Breast epithelium (tissue), 4 donors: Measurements from ENCODE around the gene FAM120A. TPM values are rescaled to one million over a fixed set of nuclear protein-coding genes. Genes with fewer than 3 reads are reported as not detected.

Experiments used
- DNase-seq, 2 donors: peaks; one replicate each; pipeline ENCODE4 v3.0.0-alpha.2; 2019; ENCODE audit warnings: low spot score in 2 of 2
- H3K27ac ChIP-seq, 2 donors: fragments of 200-600 bp; sonication (generic) in 1 of 2; one replicate each; pipeline ENCODE4 v1.5.1; 2016 to 2019; ENCODE audit warnings: mild to moderate bottlenecking in 1 of 2
- H3K27me3 ChIP-seq, 2 donors: fragments of 200-600 bp; sonication (generic) in 1 of 2; one replicate each; pipeline versions ENCODE4 v1.5.1 to v1.6.0; 2017 to 2019; ENCODE audit warnings: control low read depth in 1 of 2, mild to moderate bottlenecking in 1 of 2
- H3K36me3 ChIP-seq: fragments of 200-600 bp; one replicate; pipeline ENCODE4 v1.5.1; 2019
- H3K4me1 ChIP-seq, 2 donors: fragments of 200-600 bp; sonication (generic); one replicate each; pipeline ENCODE4 v1.5.1; 2016 to 2019; ENCODE audit warnings: control low read depth in 1 of 2
- H3K4me3 ChIP-seq, 3 donors: fragments of 200-600 bp; sonication (generic); 1 replicate in 2 of 3; 2 replicates in 1 of 3; pipeline ENCODE4 v1.5.1; 2016 to 2019; ENCODE audit warnings: mild to moderate bottlenecking in 3 of 3, moderate library complexity in 2 of 3
- H3K9me3 ChIP-seq, 2 donors: fragments of 200-600 bp; sonication (generic) in 1 of 2; one replicate each; pipeline ENCODE4 v1.5.1; 2016 to 2019; ENCODE audit warnings: control low read depth in 1 of 2
- POLR2A ChIP-seq: fragments of 450-650 bp; IDR thresholded peaks from one replicate; pipeline ENCODE4 v1.6.1; 2016; ENCODE audit warnings: antibody characterized with exemption, mild to moderate bottlenecking, moderate library complexity
- POLR2AphosphoS5 ChIP-seq, 3 donors: sonication (generic); formaldehyde crosslinking; IDR thresholded peaks; one replicate each; pipeline ENCODE4 v1.6.1; 2017; ENCODE audit warnings: antibody characterized with exemption in 3 of 3
- intact Hi-C: fragments of 100-400 bp; cut with DNase I; formaldehyde crosslinking; loops from one replicate; pipeline ENCODE4 v1.15.1; 2023; ENCODE audit warnings: low total_unique reads
- total RNA-seq, 3 donors: library from RNA; depleted of rRNA; stranded (reverse); fragments of >200 nt; gene quantifications; one replicate each; pipeline ENCODE4 v1.1.0, GENCODE V29; 2016
- TF ChIP-seq, protein P1 (sequence below), 3 donors: fragments of 450-650 bp; IDR thresholded peaks; one replicate each; pipeline ENCODE4 v1.5.1; 2016 to 2017; ENCODE audit warnings: antibody characterized with exemption in 3 of 3, mild to moderate bottlenecking in 3 of 3, moderate library complexity in 3 of 3

Gene FAM120A
- total RNA-seq, 3 donors from 2014 or later, result 71.0 to 103 (median 89.6) TPM

DNA sequence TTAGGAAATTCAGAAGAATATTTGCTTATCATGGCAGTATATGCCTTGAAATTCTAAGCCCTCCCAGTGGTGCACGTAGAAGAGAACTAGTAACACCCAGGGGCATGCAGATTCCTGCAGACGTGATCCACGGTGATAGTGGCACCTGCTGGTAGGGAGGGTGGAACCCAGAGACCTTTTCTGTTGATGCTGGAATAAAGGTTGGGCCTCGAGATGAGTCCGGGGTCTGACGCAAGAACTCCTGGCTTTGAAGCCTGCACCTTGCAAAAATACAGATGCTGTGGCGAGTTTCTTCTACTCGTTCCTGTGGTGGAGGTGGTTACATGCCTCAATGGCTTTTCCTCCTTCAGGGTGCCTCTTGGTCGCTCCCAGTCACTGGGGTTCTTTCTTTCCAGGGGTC is 85.4 kb downstream of the FAM120A start:
- Histone ChIP-seq H3K4me3 (no peak overlapping the region), H3K4me1 (no peaks in the 10 kb centered on the region), H3K27ac (no peak overlapping the region), H3K27me3 (no peaks in the 10 kb centered on the region), H3K9me3 (no peaks in the 10 kb centered on the region), H3K36me3 (no peaks in the 10 kb centered on the region)
- intact Hi-C loops, result no loop called here
- DNase-seq, result no peak
- no peak for TF ChIP-seq POLR2AphosphoS5 (IDR thresholded peaks at IDR 0.05)
- no peak for TF ChIP-seq POLR2A
- TF ChIP-seq, protein P1, sequence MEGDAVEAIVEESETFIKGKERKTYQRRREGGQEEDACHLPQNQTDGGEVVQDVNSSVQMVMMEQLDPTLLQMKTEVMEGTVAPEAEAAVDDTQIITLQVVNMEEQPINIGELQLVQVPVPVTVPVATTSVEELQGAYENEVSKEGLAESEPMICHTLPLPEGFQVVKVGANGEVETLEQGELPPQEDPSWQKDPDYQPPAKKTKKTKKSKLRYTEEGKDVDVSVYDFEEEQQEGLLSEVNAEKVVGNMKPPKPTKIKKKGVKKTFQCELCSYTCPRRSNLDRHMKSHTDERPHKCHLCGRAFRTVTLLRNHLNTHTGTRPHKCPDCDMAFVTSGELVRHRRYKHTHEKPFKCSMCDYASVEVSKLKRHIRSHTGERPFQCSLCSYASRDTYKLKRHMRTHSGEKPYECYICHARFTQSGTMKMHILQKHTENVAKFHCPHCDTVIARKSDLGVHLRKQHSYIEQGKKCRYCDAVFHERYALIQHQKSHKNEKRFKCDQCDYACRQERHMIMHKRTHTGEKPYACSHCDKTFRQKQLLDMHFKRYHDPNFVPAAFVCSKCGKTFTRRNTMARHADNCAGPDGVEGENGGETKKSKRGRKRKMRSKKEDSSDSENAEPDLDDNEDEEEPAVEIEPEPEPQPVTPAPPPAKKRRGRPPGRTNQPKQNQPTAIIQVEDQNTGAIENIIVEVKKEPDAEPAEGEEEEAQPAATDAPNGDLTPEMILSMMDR (IDR thresholded peaks at IDR 0.05), result no peak

DNA sequence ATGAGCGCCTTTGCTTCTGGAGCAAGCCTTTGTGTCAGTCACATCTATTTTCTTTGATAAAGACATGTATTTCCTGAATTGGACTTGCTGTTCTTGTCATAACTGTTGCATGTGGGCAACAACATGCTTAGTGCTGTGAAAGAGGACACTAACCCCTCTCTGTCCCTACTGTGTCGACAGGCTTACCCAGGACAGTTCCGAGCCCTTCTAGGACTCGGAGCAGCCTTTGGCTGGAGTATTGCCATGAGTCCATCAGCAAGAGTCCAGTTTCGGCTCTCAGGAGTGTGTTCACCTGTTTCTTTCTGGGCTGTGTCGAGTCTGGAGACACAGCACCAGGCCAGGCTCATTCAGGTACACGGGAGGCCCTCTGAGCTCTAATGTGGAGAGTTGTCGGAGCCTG is 88.8 kb downstream of the FAM120A start:
- no peaks in the 10 kb centered on the region for H3K4me1 ChIP-seq
- no peak for DNase-seq
- no peaks in the 10 kb centered on the region for H3K36me3 ChIP-seq
- TF ChIP-seq POLR2AphosphoS5 (IDR thresholded peaks at IDR 0.05), result no peak
- TF ChIP-seq, protein P1 (IDR thresholded peaks at IDR 0.05), result no peak
- no peak for TF ChIP-seq POLR2A
- no peaks in the 10 kb centered on the region for H3K9me3 ChIP-seq
- H3K4me3 ChIP-seq, result no peak overlapping the region
- H3K27me3 ChIP-seq, result no peaks in the 10 kb centered on the region
- H3K27ac ChIP-seq, result no peak overlapping the region
- intact Hi-C loops, result no loop called here

DNA sequence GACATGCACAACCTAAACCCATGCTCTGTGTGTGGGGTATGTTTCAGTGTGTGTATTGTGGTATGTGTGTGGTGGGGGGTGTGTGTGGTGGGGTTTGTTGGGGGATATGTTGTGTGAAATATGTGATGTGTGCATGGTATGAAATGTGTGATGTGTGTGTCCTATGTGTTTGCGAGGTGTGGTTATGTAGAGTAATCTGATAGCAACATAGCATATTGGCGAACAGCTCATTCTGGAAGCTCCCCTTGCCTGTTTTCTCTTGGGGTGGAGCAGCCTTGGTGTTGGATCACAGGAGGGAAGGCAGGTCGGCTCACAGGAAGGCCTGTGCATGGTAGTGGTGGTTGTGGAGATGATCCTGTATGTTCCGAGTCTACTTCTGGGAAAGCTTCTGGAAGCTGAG is 89.5 kb downstream of the FAM120A start:
- no peaks in the 10 kb centered on the region for H3K36me3 ChIP-seq
- TF ChIP-seq POLR2AphosphoS5 (IDR thresholded peaks at IDR 0.05) (no peak), POLR2A (no peak)
- TF ChIP-seq, protein P1 (IDR thresholded peaks at IDR 0.05), result no peak
- no peak overlapping the region for H3K27ac ChIP-seq
- intact Hi-C loops, result no loop called here
- H3K4me3 ChIP-seq, result no peak overlapping the region
- no peaks in the 10 kb centered on the region for H3K9me3 ChIP-seq
- no peaks in the 10 kb centered on the region for H3K27me3 ChIP-seq
- H3K4me1 ChIP-seq, result no peaks in the 10 kb centered on the region
- no peak for DNase-seq

DNA sequence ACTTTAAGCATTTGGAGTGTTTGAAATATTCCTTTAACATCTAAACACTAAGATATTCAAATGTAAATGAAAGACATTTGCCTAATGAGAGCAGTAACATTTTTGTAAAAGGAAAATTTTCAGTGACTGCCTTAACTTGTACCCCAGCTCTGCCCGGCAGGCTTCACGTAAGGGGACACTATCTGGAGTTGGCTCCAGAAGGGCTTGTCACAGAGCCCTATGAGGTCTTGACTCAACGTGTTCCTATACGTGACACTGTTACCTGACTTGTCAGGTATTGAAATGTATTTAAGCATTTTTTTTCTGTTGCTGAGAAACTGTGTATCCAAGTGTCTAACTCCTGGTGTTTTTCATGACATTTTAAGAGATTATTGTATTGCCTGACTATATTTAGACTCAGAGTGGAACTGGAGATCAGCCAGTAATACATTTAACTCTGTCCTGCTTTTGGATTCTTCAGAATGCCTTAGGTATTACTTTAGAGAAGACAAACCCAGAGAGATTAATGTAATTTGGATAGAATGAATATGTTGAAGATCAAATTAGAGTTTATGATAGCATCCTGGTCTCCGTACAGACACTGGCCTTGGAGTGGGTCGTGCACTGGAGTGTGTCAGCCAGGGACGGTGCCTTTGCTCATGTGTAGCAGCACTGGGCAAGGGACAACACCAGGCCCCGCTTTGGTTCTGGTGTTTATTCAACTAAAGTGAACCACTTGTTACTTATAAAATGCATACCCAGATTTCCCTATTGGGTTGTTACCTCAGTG is 90.3 kb downstream of the FAM120A start:
- Histone ChIP-seq H3K9me3 (no peaks in the 10 kb centered on the region), H3K36me3 (no peaks in the 10 kb centered on the region), H3K27ac (no peak overlapping the region), H3K4me1 (no peaks in the 10 kb centered on the region), H3K27me3 (no peaks in the 10 kb centered on the region), H3K4me3 (no peak overlapping the region)
- intact Hi-C loops, result no loop called here
- TF ChIP-seq POLR2A (no peak), POLR2AphosphoS5 (IDR thresholded peaks at IDR 0.05) (no peak)
- TF ChIP-seq, protein P1 (IDR thresholded peaks at IDR 0.05), result no peak
- DNase-seq, result no peak

DNA sequence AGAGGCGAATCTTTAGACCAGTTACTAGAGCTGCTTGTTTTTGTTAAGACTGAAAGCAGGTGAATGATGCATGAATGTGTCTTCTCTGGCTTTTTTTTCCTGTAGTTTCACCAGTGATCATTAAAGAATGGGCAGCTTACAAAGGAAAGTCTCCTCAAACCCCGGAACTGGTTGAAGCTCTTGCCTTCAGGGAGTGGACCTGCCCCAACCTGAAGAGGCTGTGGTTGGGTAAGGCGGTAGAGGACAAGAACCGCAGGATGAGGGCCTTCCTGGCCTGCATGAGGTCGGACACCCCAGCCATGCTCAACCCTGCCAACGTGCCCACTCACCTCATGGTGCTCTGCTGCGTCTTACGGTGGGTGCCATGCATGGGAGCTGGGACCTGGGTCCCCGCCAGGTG is 91.6 kb downstream of the FAM120A start:
- no peak overlapping the region for H3K27ac ChIP-seq
- H3K4me3 ChIP-seq, result no peak overlapping the region
- DNase-seq, result no peak
- intact Hi-C loops, result no loop called here
- H3K9me3 ChIP-seq, result no peaks in the 10 kb centered on the region
- no peaks in the 10 kb centered on the region for H3K27me3 ChIP-seq
- no peaks in the 10 kb centered on the region for H3K36me3 ChIP-seq
- H3K4me1 ChIP-seq, result no peaks in the 10 kb centered on the region
- TF ChIP-seq POLR2AphosphoS5 (IDR thresholded peaks at IDR 0.05), result no peak
- no peak for TF ChIP-seq POLR2A
- TF ChIP-seq, protein P1 (IDR thresholded peaks at IDR 0.05), result no peak
